GM12892 (cell line): ENCODE results near the gene ORMDL2.

Experiments used
- POLR2A ChIP-seq: IDR thresholded peaks from 2 replicates; pipeline ENCODE4 v1.6.1; 2011; ENCODE audit warnings: low read depth, low read length, control low read depth
- TAF1 ChIP-seq: IDR thresholded peaks from 2 replicates; pipeline ENCODE4 v1.6.1; 2011; ENCODE audit warnings: low read depth, mild to moderate bottlenecking, control low read depth, low read length, borderline replicate concordance

DNA sequence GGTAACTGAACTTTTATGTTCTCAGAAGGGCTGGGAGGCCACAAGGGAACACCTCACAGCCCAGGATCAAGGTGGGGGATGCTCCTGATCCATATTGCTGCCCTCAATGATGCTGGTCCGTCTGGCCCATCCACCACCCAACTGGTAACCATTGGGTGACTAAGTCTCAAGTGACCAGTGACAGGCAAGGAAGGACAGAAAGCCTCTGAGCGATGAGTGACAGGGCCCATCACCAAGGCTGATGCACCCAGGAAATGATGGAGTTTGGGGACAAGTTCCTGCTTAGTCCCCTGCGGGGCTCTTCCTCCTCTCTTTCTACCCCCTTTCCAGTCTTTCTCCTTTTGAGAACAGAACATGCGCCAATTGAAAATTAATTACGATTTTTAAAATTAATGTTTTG, 27.5 kb downstream of the ORMDL2 start:
- TF ChIP-seq POLR2A (no peak), TAF1 (no peak)
